ENCODE data around the gene ALOX5AP.
A peak's percentile ranks its signal among the peaks of the same experiment; 100 is the strongest.

Gene ALOX5AP

GRCh38 chr13:30800107-30800506, 64.8 kb downstream of the ALOX5AP start:
- DNase-seq = no peak

GRCh38 chr13:30802501-30802900, 67.2 kb downstream of the ALOX5AP start:
- no peak for DNase-seq

- DNase-seq = peak; percentile 31
These were observed 67.7 kb downstream of the ALOX5AP start for GRCh38 chr13:30802953-30803478.

- DNase-seq = no peak
These were observed 68.4 kb downstream of the ALOX5AP start for GRCh38 chr13:30803749-30804148.

GRCh38 chr13:30804474-30804873, 69.1 kb downstream of the ALOX5AP start:
- no peak for DNase-seq

- DNase-seq = no peak
These were observed 69.8 kb downstream of the ALOX5AP start for GRCh38 chr13:30805132-30805537.

GRCh38 chr13:30805603-30806011, 70.3 kb downstream of the ALOX5AP start:
- DNase-seq = no peak

- no peak for DNase-seq
These were observed 71.4 kb downstream of the ALOX5AP start for GRCh38 chr13:30806784-30807183.

- DNase-seq = no peak
These were observed 72.0 kb downstream of the ALOX5AP start for GRCh38 chr13:30807392-30807791.

GRCh38 chr13:30808600-30808999, 73.3 kb downstream of the ALOX5AP start:
- no peak for DNase-seq

- no peak for DNase-seq
These were observed 74.4 kb downstream of the ALOX5AP start for GRCh38 chr13:30809787-30810186.

- DNase-seq = no peak
These were observed 74.9 kb downstream of the ALOX5AP start for GRCh38 chr13:30810261-30810701.

GRCh38 chr13:30810801-30811200, 75.5 kb downstream of the ALOX5AP start:
- DNase-seq = no peak
